K562 (cell line): ENCODE data around the gene MRPS18B. TPM values are rescaled to one million over a fixed set of nuclear protein-coding genes. Genes with fewer than 3 reads are reported as not detected.
A peak's percentile ranks its signal among the peaks of the same experiment; 100 is the strongest.

ENCODE experiments used
- CBFA2T3 ChIP-seq: fragments of 450-650 bp; IDR thresholded peaks from 2 replicates; pipeline ENCODE4 v1.6.1; 2017
- CREBBP ChIP-seq: IDR thresholded peaks from one replicate; pipeline ENCODE4 v1.6.1; 2012; ENCODE audit warnings: low read depth, mild to moderate bottlenecking, control low read depth, inconsistent platforms, low read length
- ELF1 ChIP-seq: fragments of 200-800 bp; sonication (Bioruptor generic); IDR thresholded peaks from 2 replicates; pipeline ENCODE4 v1.6.1; 2016; ENCODE audit warnings: missing genetic modification characterization, missing compliant biosample characterization
- ESRRB ChIP-seq: fragments of 250-450 bp; sonication (Bioruptor Pico); IDR thresholded peaks from 2 replicates; pipeline ENCODE4 v1.5.0; 2020; ENCODE audit warnings: mild to moderate bottlenecking, moderate library complexity, borderline replicate concordance
- FOSL1 ChIP-seq: fragments of 200-800 bp; sonication (Bioruptor generic); conservative IDR thresholded peaks from 2 replicates; pipeline ENCODE4 v1.6.1; 2016; ENCODE audit warnings: missing genetic modification characterization, missing compliant biosample characterization
- FOXM1 ChIP-seq, 2 experiments: fragments of 450-650 bp in 1 of 2; sonication (generic) in 1 of 2; formaldehyde crosslinking in 1 of 2; IDR thresholded peaks; 2 replicates each; pipeline versions ENCODE4 v1.6.1 to v1.9.0; 2017 to 2022; ENCODE audit warnings: low read depth in 2 of 2, mild to moderate bottlenecking in 2 of 2, missing genetic modification reagents in 1 of 2, moderate library complexity in 1 of 2
- GABPA ChIP-seq: fragments of 200-800 bp; sonication (Bioruptor generic); conservative IDR thresholded peaks from 2 replicates; pipeline ENCODE4 v1.6.1; 2016; ENCODE audit warnings: low read depth, missing genetic modification characterization, missing compliant biosample characterization
- HOXB6 ChIP-seq: fragments of 250-450 bp; sonication (Bioruptor Pico); IDR thresholded peaks from 2 replicates; pipeline ENCODE4 v1.5.1; 2022; ENCODE audit warnings: mild to moderate bottlenecking, borderline replicate concordance
- L3MBTL2 ChIP-seq: fragments of 450-650 bp; IDR thresholded peaks from 2 replicates; pipeline ENCODE4 v1.6.1; 2016; ENCODE audit warnings: mild to moderate bottlenecking, moderate library complexity
- PHTF2 ChIP-seq: fragments of 250-450 bp; sonication (Bioruptor Pico); IDR thresholded peaks from 2 replicates; pipeline ENCODE4 v1.5.0; 2021; ENCODE audit warnings: mild to moderate bottlenecking
- POLR2G ChIP-seq: fragments of 200-400 bp; formaldehyde crosslinking; IDR thresholded peaks from 2 replicates; pipeline ENCODE4 v1.6.1; 2017; ENCODE audit warnings: low read depth, mild to moderate bottlenecking, antibody characterized with exemption, low read length, moderate library complexity
- RBM14 ChIP-seq: fragments of 200-400 bp; formaldehyde crosslinking; IDR thresholded peaks from 2 replicates; pipeline ENCODE4 v1.6.1; 2018; ENCODE audit warnings: low read depth, mild to moderate bottlenecking, low read length, moderate library complexity, borderline replicate concordance; ENCODE audit not compliant: insufficient read depth
- RBM17 ChIP-seq: fragments of 200-400 bp; formaldehyde crosslinking; IDR thresholded peaks from 2 replicates; pipeline ENCODE4 v1.6.1; 2017; ENCODE audit warnings: low read depth, mild to moderate bottlenecking, low read length, borderline replicate concordance
- XRCC4 ChIP-seq: IDR thresholded peaks from one replicate; pipeline ENCODE4 v1.6.1; 2011; ENCODE audit not compliant: insufficient read depth, insufficient read length; ENCODE audit errors: extremely low read depth
- ZFP30 ChIP-seq: fragments of 250-450 bp; sonication (Bioruptor Pico); IDR thresholded peaks from 2 replicates; pipeline ENCODE4 v1.8.0; 2022; ENCODE audit warnings: moderate library complexity, mild to moderate bottlenecking, inconsistent platforms, borderline replicate concordance
- ZNF124 ChIP-seq: sonication (generic); formaldehyde crosslinking; IDR thresholded peaks from 2 replicates; pipeline ENCODE4 v1.8.1; 2022; ENCODE audit warnings: missing genetic modification reagents
- polyA plus RNA-seq, 8 experiments: library from polyadenylated mRNA; depleted of rRNA in 4 of 8; stranded (reverse) in 5 of 8; unstranded in 3 of 8; fragments of >200 nt; fragmentation: Nextera tagmentation in 2 of 8; fragmentation: Illumina TruSeq in 1 of 8; extraction: Ambion mirVana in 2 of 8; extraction: Trizol in 1 of 8; gene quantifications; 2 replicates each; pipeline versions ENCODE4 v1.2.1 to v1.2.3, GENCODE V29; 2011 to 2014; ENCODE audit warnings: inconsistent platforms in 1 of 8, missing spikeins in 1 of 8
- total RNA-seq, 7 experiments: library from RNA; depleted of rRNA in 6 of 7; stranded (reverse); fragments of >200 nt in 6 of 7; fragmentation: Illumina TruSeq in 2 of 7; extraction: Trizol in 2 of 7; gene quantifications; 2 replicates each; pipeline versions ENCODE4 v1.2.1 to v1.2.3, GENCODE V29; 2011 to 2021; ENCODE audit warnings: low replicate concordance in 1 of 7
- TF ChIP-seq, protein P1 (sequence below): sonication (generic); IDR thresholded peaks from 2 replicates; pipeline ENCODE4 v1.6.1; 2016
- TF ChIP-seq, protein P2 (sequence below): sonication (generic); formaldehyde crosslinking; IDR thresholded peaks from 2 replicates; pipeline ENCODE4 v1.9.0; 2022; ENCODE audit warnings: mild to moderate bottlenecking, missing genetic modification reagents
- TF ChIP-seq, protein P3 (sequence below): fragments of 450-650 bp; conservative IDR thresholded peaks from 2 replicates; pipeline ENCODE4 v1.6.1; 2016; ENCODE audit warnings: missing genetic modification characterization, low read depth, mild to moderate bottlenecking, control low read depth, missing compliant biosample characterization
- TF ChIP-seq, protein P4 (sequence below): fragments of 250-450 bp; sonication (Bioruptor Pico); IDR thresholded peaks from 2 replicates; pipeline ENCODE4 v1.8.0; 2022; ENCODE audit warnings: inconsistent platforms
- TF ChIP-seq, protein P5 (sequence below): sonication (generic); formaldehyde crosslinking; IDR thresholded peaks from 2 replicates; pipeline ENCODE4 v1.8.1; 2022; ENCODE audit warnings: missing genetic modification reagents

The MRPS18B gene
- total and polyA plus RNA-seq, 9 of the 15 experiments (the other 6 are each of a cell fraction or from before 2014, with no cell fraction given): 132 to 383 (median 178) TPM

DNA sequence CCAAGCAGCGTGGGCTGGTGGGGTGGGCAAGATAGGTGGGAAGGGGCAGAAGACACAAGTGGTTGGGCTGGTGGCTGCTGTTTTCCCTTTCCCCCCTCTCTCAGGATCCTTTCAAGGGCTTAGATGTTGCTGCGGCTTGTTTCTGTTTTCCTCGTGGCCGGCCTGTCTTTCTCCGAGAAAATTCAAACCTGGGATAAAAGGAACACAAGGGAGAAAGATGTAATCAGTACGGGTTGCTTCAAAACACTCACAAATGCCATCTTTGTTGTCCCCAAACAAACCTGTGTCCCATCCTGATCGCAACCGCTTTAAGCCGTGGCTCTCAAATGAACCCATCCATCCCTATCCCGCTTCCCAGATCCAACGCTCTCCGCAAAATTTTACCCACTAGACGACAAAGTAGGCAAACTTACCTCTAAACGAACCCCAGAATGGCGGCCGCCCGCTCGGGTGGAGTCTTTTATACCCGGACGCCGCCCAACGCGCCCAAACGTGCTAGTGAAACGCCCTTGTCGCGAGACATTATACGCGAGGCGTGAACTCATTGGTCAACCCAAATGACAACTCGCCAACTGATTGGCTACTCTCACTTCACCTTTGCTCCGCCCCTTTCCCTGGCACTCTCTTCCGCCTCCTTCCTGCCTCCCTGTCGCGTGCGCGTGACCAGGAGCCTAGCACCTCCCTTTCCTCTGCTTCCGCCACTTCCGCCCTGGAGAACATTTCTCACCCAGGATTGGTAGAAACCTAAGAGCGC lies 652 bp upstream of the MRPS18B start, which contains the start of gene PPP1R10 (continued):
- TF ChIP-seq GABPA (tag): no peak; the same call in 1 of the 2 replicates
- TF ChIP-seq, protein P1, sequence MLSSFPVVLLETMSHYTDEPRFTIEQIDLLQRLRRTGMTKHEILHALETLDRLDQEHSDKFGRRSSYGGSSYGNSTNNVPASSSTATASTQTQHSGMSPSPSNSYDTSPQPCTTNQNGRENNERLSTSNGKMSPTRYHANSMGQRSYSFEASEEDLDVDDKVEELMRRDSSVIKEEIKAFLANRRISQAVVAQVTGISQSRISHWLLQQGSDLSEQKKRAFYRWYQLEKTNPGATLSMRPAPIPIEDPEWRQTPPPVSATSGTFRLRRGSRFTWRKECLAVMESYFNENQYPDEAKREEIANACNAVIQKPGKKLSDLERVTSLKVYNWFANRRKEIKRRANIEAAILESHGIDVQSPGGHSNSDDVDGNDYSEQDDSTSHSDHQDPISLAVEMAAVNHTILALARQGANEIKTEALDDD: no peak; the same call in 1 of the 2 replicates
- peak; percentile 85 for TF ChIP-seq ESRRB (CRISPR knock-in tag)
- no peak for TF ChIP-seq XRCC4
- no peak for TF ChIP-seq RBM17
- TF ChIP-seq ELF1: peak; percentile 99
- TF ChIP-seq FOXM1 (IDR thresholded peaks at IDR 0.05; ENCODE audit: low read depth): peak; percentile 100
- peak; percentile 100 for TF ChIP-seq FOXM1 (CRISPR knock-in tag; IDR thresholded peaks at IDR 0.05; ENCODE audit: low read depth)
- TF ChIP-seq, protein P2, sequence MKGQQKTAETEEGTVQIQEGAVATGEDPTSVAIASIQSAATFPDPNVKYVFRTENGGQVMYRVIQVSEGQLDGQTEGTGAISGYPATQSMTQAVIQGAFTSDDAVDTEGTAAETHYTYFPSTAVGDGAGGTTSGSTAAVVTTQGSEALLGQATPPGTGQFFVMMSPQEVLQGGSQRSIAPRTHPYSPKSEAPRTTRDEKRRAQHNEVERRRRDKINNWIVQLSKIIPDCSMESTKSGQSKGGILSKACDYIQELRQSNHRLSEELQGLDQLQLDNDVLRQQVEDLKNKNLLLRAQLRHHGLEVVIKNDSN (CRISPR knock-in tag): peak; percentile 91
- TF ChIP-seq ZNF124 (CRISPR knock-in tag): no peak
- TF ChIP-seq ZFP30 (CRISPR knock-in tag): peak; percentile 74; the same call in 1 of the 2 replicates
- TF ChIP-seq POLR2G: peak; percentile 99
- no peak for TF ChIP-seq RBM14
- TF ChIP-seq L3MBTL2: no peak
- TF ChIP-seq FOSL1 (tag): no peak
- TF ChIP-seq HOXB6 (CRISPR knock-in tag): peak; percentile 94
- TF ChIP-seq PHTF2: peak; percentile 97
- TF ChIP-seq, protein P3, sequence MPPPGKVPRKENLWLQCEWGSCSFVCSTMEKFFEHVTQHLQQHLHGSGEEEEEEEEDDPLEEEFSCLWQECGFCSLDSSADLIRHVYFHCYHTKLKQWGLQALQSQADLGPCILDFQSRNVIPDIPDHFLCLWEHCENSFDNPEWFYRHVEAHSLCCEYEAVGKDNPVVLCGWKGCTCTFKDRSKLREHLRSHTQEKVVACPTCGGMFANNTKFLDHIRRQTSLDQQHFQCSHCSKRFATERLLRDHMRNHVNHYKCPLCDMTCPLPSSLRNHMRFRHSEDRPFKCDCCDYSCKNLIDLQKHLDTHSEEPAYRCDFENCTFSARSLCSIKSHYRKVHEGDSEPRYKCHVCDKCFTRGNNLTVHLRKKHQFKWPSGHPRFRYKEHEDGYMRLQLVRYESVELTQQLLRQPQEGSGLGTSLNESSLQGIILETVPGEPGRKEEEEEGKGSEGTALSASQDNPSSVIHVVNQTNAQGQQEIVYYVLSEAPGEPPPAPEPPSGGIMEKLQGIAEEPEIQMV (tag): no peak
- TF ChIP-seq, protein P4, sequence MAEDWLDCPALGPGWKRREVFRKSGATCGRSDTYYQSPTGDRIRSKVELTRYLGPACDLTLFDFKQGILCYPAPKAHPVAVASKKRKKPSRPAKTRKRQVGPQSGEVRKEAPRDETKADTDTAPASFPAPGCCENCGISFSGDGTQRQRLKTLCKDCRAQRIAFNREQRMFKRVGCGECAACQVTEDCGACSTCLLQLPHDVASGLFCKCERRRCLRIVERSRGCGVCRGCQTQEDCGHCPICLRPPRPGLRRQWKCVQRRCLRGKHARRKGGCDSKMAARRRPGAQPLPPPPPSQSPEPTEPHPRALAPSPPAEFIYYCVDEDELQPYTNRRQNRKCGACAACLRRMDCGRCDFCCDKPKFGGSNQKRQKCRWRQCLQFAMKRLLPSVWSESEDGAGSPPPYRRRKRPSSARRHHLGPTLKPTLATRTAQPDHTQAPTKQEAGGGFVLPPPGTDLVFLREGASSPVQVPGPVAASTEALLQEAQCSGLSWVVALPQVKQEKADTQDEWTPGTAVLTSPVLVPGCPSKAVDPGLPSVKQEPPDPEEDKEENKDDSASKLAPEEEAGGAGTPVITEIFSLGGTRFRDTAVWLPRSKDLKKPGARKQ: no peak
- TF ChIP-seq, protein P5, sequence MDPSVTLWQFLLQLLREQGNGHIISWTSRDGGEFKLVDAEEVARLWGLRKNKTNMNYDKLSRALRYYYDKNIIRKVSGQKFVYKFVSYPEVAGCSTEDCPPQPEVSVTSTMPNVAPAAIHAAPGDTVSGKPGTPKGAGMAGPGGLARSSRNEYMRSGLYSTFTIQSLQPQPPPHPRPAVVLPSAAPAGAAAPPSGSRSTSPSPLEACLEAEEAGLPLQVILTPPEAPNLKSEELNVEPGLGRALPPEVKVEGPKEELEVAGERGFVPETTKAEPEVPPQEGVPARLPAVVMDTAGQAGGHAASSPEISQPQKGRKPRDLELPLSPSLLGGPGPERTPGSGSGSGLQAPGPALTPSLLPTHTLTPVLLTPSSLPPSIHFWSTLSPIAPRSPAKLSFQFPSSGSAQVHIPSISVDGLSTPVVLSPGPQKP (CRISPR knock-in tag): no peak
- no peak for TF ChIP-seq CBFA2T3
- no peak for TF ChIP-seq CREBBP
